Suppressor macrophage treated with lipopolysaccharide for 1 hour (primary cell): ENCODE results near the gene PIEZO1.
A peak's percentile ranks its signal among the peaks of the same experiment; 100 is the strongest.

Experiments
- DNase-seq, 3 donors: peaks; one replicate each; pipeline ENCODE4 v3.0.0-alpha.2; 2020 to 2022

PIEZO1 gene

DNA sequence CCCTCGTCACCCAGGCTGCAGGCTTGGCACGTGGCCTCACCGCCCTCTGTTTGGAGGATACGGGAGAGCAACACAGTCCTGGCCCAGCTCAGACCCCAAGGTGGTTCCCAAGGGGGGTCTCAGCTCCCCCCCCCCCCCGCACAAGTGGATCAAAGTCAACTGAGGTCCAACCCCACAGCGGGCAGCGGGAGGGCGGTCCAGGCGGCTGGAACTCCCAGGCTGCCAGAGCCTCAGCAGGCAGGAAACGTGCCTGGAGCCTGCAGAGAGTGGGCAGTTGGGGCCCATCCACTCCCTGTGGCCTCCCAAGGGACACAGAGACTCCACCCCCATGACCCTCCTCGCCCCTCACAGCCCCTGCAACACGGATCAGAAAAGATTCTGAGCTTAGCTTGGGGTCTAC, 36.7 kb downstream of the PIEZO1 start:
- DNase-seq: no peak

- peak; percentile 74 to 81 (median 76) for DNase-seq
Measured at GRCh38 chr16:88747588-88748301, 37.3 kb downstream of the PIEZO1 start.

DNA sequence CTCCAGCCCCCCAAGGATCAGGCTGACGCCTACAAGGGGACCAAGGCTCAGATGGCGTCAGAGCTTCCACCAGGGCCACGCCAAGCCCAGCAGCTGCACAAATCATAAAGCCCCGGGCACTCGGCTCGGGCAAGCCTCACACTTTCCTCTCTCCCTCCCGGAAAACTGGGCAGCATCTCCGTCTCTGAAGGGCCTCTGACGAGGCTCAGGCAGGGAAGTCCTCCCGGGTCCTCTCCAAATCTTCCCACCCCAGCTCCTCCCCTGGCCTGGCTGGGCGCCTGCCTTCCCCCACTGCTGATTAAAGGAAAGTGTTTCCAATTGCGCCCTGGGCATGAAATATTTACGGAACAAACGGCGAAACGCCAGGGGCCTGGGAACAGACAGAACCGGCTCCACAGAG, 38.5 kb downstream of the PIEZO1 start:
- DNase-seq: no peak

GRCh38 chr16:88744577-88745521, 40.2 kb downstream of the PIEZO1 start:
- no peak for DNase-seq

DNA sequence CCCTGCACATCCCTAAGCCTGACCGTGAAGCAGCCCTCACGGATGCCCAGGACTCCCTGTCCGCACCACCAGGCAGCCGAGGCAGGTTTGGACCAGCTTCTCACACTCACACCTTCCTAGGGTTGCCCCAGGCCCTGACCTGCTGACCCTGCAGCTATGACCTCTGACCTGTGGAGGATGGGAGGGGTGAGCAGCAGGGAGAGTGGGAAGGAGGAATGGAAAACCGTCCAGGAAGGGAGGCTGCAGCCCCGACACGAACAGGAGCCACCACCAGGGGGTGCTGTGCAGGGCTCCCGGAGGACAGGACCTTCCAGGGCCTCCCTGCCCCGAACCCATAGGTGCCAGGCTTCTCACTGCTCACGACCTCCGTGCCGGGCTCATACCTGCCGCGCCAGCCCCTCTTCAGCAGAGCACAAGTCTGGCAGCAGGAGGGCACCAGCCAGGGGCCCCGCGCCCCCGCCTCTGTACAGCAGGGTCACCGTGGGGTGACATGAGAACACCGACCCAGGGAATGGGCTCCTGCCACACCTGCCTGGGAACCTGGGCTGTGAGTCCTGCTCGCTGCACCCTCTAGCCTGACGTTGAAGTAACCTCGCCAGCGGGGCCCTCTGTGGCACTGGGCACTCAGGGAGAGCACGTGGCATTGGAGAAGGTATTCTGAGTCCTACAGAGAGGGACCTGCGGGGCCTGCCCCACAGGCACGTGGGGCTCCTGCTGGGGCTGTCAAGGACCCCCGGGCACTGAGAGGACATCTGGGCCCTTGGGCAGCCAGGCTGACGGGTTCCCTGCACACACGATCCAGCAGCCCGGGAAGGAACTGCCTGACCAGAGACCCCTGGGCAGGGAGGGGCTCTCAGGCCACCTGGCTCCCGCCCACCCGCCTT, 41.1 kb downstream of the PIEZO1 start:
- DNase-seq: peak; percentile 68 to 93 (median 83)

GRCh38 chr16:88742896-88743605, 42.0 kb downstream of the PIEZO1 start:
- DNase-seq: no peak

DNA sequence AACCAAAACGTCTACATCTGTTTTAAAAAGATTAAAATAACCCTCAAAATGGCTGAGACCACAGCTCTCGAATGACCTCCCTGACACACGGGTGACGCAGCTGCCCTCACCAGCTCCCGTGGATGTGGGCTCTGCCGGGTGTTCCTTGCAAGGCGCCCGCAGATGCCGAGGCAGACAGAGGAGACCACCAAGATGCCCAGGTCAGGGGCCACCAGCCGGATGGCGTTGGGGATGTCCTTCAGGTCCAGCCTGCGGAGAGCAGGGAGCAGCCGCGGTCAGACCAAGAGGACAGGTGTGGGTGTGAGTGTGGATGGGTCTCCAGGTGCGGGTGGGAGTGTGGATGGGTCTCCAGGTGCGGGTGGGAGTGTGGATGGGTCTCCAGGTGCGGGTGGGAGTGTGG, 43.7 kb downstream of the PIEZO1 start:
- no peak for DNase-seq

- DNase-seq: no peak
Measured at GRCh38 chr16:88740727-88741055, 44.3 kb downstream of the PIEZO1 start.

DNA sequence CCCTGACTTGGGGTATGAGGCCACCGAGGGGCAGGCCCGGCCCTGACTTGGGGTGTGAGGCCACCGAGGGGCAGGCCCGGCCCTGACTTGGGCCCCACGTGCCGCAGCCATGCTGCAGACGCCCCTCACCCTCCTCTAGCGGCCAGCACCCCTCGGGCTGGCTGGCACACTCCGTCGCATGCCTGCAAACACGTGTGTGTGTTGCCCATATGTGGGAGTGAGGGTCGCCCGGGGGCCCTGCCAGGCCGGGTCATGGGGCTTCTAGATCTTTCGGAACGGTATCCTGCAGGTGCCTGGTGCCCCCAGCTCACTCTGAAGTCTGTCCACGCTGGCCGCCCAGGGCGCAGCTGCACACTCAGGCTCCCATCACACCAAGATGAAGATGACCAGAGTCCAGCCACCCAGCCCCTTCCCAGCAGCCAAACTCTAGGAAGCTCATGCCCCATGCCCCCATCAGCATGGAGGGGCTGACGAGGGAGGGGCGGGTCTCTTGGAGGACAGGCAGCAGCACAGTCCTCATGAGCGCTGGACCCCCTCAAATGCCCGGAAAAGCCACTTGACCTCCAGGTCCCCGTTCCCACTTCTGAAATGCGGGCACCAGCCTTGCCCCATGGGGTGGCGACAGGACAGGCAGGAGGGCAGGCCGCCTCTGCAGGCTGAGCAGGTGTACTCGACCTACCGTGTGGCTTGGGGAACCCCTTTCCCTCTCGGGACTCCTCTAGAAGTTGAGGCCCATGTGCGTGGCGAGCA, 44.9 kb downstream of the PIEZO1 start:
- no peak for DNase-seq

GRCh38 chr16:88739139-88739976, 45.7 kb downstream of the PIEZO1 start:
- no peak for DNase-seq

DNA sequence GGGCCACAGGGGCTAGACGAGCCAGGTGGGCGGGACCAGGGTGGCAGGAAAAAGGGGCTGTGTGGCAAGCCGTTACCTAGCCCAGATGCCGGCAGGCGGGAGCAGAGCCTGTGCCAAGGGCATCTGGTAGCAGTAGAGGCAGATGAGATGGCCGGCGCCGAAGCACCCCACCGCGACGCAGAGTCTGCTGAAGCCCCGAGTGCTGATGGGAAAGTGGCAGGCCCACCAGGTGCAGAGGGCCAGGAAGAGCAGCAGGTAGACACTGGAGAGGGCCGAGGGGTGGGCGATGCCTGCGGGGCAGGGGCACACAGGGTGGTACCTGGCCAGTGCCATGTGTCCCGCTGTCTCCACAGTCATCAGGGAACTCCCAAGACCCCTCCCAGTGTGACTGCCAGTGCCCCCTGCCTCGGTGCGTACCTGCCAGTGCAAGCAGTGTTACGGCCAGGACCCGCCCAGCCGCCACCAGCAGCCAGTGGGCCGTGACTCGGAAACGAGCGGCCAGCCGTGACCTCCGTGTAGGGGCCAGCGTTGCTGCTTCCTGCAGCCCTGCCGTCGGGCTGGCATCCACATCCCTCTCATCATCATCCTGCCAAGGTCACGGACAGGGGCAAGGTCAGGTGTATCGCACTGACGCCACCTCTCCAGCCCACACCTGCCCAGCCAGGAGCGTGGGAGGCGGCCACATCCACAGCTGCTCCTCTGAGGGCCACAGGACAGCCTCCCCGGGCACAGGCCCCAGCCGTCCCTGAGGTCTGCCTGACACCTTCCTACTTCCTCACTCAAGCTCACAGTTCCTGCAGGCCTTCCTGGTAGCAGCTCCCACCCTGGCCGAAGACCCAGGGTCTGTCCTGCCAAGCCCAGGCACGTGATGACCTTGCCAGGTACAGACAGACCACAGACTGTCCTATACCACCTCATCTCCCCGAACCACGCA, 46.6 kb downstream of the PIEZO1 start:
- DNase-seq: no peak

GRCh38 chr16:88737298-88738150, 47.5 kb downstream of the PIEZO1 start:
- DNase-seq: peak; percentile 74 to 86 (median 82)

- DNase-seq: no peak
Measured at GRCh38 chr16:88736496-88736895, 48.5 kb downstream of the PIEZO1 start.

DNA sequence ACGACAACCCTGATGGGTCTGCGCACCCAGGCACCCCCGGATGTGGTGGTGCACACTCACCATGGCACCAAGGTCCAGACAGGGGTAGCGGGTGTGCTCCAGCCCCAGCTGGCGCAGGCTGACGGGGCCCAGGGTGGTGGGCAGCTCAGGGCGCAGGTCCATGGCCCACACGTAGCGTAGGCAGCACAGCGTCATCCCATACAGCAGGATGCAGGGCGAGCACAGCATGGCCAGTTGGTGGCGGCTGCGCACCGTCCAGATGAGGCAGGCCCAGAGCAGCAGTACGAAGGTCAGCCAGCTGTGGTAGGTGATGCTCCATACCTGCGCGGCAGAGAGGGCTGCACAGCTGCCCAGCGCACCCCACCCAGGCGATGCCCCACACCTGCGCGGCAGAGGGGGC, 48.9 kb downstream of the PIEZO1 start:
- DNase-seq: no peak

GRCh38 chr16:88735616-88736015, 49.4 kb downstream of the PIEZO1 start:
- DNase-seq: no peak

DNA sequence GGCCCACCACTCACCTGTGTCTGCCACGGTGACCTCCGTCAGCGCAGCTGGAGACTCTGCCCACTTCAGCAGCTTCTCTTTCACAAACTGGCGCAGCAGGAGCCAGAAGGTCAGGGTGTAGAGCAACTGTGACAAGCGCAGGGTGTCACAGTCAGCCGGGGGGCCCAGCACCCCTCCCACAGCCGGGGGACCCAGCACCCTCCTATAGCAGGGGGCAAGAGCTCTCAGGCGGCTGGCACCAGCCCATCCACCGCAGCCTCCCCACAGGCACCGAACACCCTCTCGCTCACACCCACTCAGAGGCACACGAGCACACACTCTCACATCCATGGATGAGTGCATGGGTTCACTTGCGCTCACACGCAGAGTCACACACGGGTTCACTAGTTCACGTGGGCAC, 49.9 kb downstream of the PIEZO1 start:
- no peak for DNase-seq

GRCh38 chr16:88734361-88734728, 50.7 kb downstream of the PIEZO1 start:
- DNase-seq: no peak

DNA sequence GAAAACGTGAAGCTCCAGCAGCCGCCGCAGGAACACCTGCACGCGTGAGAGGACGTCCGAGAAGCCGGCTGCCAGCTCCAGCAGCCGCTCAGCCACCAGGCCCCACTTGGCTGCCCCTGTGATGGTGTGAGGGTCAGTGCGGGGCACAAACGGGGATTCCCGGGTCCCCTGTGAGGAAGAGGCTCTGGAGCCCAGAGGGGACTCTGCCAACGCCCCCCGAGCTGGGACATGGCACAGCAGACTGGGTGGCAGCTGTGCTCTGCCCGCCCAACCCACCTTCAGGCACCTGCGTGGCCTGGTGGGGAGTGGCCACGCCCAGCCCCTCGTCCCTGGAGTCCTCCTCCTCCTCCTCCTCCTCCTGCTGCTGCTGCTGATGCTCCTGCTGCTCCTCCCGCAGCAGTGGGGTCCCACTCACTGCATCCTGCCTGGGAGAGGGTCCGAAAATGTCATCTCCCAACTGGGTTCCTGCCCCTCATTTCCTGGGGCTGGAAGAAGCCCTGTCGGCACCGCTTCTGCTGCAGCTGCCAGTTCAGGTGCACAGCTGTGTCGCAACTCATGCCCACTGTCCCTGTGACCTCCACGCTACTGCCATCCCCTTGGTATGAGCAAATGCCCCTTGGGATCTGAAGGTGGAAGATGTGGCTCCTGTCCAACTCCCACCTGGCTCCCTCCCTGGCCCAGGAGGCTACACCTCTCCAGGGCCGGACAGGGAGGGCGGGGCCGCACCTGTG, 51.2 kb downstream of the PIEZO1 start:
- no peak for DNase-seq
